ENCODE results near the gene NOL9.
"Not testable (repeated sequence)": the region's sequence is repeated elsewhere in the genome, so short reads cannot be mapped to it uniquely, and the experiment has no call there.

NOL9 gene

GRCh38 chr1:6503884-6504602 lies 50.3 kb downstream of the NOL9 start:
- DNase-seq (ENCODE audit: low read depth, low spot score), result no peak

- DNase-seq (ENCODE audit: low read depth, low spot score), result no peak
These were observed 52.1 kb downstream of the NOL9 start for GRCh38 chr1:6502000-6502891.

GRCh38 chr1:6501279-6501813 lies 53.0 kb downstream of the NOL9 start:
- no peak for DNase-seq (ENCODE audit: low read depth, low spot score)

- DNase-seq (ENCODE audit: low read depth, low spot score), result no peak
These were observed 53.6 kb downstream of the NOL9 start for GRCh38 chr1:6500544-6501278.

- DNase-seq (ENCODE audit: low read depth, low spot score), result no peak
These were observed 55.0 kb downstream of the NOL9 start for GRCh38 chr1:6499296-6499695.

GRCh38 chr1:6498576-6499111 lies 55.7 kb downstream of the NOL9 start:
- DNase-seq (ENCODE audit: low read depth, low spot score), result no peak

- DNase-seq (ENCODE audit: low read depth, low spot score), result no peak
These were observed 56.3 kb downstream of the NOL9 start for GRCh38 chr1:6497867-6498575.

GRCh38 chr1:6497215-6497866 lies 57.0 kb downstream of the NOL9 start:
- DNase-seq (ENCODE audit: low read depth, low spot score), result peak; percentile 69

GRCh38 chr1:6496890-6497214 lies 57.5 kb downstream of the NOL9 start:
- DNase-seq (ENCODE audit: low read depth, low spot score), result no peak

GRCh38 chr1:6496365-6496721 lies 58.0 kb downstream of the NOL9 start:
- DNase-seq (ENCODE audit: low read depth, low spot score), result peak; percentile 29

GRCh38 chr1:6495540-6496364 lies 58.6 kb downstream of the NOL9 start:
- DNase-seq (ENCODE audit: low read depth, low spot score), result peak; percentile 62

GRCh38 chr1:6495041-6495441 lies 59.3 kb downstream of the NOL9 start:
- DNase-seq (ENCODE audit: low read depth, low spot score), result no peak

- no peak for DNase-seq (ENCODE audit: low read depth, low spot score)
These were observed 59.7 kb downstream of the NOL9 start for GRCh38 chr1:6494627-6495026.

GRCh38 chr1:6493834-6494223 lies 60.5 kb downstream of the NOL9 start:
- DNase-seq (ENCODE audit: low read depth, low spot score), result not testable (repeated sequence)

GRCh38 chr1:6491966-6492365 lies 62.3 kb downstream of the NOL9 start:
- DNase-seq (ENCODE audit: low read depth, low spot score), result no peak

GRCh38 chr1:6491480-6491962 lies 62.8 kb downstream of the NOL9 start, which contains the start of gene PLEKHG5:
TSS of gene PLEKHG5 (minus strand) at chr1:6491667. CDS start at chr1:6477571, 14,096 bp downstream.
- DNase-seq (ENCODE audit: low read depth, low spot score), result peak; percentile 49

- DNase-seq (ENCODE audit: low read depth, low spot score), result no peak
These were observed 63.2 kb downstream of the NOL9 start for GRCh38 chr1:6491081-6491449.

GRCh38 chr1:6490181-6491080 lies 63.9 kb downstream of the NOL9 start:
- peak; percentile 81 for DNase-seq (ENCODE audit: low read depth, low spot score)

- DNase-seq (ENCODE audit: low read depth, low spot score), result peak; percentile 84
These were observed 64.5 kb downstream of the NOL9 start for GRCh38 chr1:6489799-6490180.
